NCI-H226 (cell line): ENCODE results near the gene B3GAT2.
A peak's percentile ranks its signal among the peaks of the same experiment; 100 is the strongest.
"Not testable (repeated sequence)": the region's sequence is repeated elsewhere in the genome, so short reads cannot be mapped to it uniquely, and the experiment has no call there.

Experiments
- DNase-seq: peaks from one replicate; pipeline ENCODE4 v3.0.0-alpha.2; 2015

B3GAT2 gene, protein sequence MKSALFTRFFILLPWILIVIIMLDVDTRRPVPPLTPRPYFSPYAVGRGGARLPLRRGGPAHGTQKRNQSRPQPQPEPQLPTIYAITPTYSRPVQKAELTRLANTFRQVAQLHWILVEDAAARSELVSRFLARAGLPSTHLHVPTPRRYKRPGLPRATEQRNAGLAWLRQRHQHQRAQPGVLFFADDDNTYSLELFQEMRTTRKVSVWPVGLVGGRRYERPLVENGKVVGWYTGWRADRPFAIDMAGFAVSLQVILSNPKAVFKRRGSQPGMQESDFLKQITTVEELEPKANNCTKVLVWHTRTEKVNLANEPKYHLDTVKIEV

DNA sequence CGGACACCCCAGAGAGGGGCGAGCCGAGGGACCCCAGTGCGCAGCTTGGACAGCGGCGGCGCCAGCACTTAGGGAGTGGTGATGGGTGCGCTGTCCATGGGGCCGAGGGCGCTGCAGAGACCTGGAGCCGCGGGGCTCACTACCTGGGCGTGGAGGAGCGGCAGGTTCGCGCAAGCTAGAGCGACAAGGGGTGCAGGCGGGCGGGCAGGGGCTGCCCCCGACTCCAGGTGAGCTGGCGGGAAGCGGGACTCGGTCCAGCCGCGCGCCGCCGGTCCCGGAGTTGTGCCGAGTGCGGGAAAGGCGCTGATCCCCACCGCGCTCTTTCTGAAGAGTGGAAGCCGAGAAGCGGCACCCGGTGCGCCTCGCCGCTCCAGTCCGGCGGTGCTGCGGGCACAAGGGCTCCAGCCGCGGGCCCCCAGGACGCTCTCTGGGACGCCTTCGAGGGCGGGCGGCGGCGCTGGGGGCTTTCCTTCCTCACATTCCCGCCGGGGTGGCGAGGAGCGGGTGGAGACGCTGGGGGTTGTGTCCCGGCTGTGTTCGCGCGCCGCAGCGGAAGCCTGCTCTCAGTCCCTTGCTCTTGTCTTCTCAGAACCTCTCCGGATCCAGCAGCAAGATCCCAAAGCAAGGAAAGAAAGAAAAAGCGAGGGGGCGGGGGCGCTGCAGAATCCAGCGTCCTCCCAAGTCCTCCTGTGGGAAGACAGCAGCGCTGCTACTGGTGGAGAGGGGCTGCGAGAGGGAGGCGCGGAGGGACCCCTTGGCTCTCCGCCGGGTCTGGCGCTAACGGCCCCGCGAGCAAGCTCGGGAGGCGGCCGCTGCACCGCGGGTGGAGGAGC is at the start of gene B3GAT2:
B3GAT2 (minus strand) TSS at position 610 of the 833 bp plus-strand sequence. CDS start 631 bp downstream, outside the sequence.
- DNase-seq, result no peak

- DNase-seq, result no peak
These were observed 41.3 kb upstream of the B3GAT2 start for GRCh38 chr6:70998148-70998547.

GRCh38 chr6:70997379-70997778 is 40.5 kb upstream of the B3GAT2 start:
- DNase-seq, result no peak

DNA sequence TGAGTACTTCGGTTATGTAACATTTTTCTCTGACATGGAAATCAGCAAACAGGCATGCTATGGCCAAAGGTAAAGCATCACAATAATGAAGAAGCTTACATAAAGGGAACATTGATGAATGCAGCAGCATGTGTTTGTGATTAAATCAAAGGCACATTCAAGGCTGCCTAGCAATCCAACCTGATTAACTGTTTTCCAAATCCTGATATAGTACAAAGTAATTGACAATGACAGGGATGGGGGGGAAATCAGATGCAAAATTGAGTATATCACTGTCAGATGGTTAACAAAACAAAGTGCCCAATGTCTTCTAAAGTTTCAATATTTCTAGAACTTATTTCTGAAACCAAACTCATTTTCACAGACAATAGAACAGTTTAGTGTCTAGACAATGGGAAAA is 39.2 kb upstream of the B3GAT2 start:
- no peak for DNase-seq

DNA sequence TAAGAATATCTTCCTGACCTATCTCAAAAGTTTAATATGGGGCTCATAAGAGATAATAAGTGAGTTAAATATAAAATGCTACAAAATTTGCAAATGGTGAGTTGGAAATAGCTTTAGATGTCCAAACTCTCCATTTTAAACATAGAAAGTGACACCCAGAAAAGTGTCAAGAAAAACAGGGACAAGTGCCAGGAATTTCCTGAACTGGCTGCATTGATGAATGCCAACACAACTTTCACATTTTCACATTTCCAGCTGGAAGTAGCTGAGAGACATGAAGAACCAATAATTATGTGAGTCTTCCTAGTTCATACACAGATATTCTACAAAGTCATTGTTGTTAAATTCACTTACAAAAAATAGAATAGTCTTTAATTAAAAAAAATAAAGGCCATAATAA is 38.6 kb upstream of the B3GAT2 start:
- DNase-seq, result no peak

GRCh38 chr6:70991253-70991652 is 34.4 kb upstream of the B3GAT2 start:
- DNase-seq, result no peak

DNA sequence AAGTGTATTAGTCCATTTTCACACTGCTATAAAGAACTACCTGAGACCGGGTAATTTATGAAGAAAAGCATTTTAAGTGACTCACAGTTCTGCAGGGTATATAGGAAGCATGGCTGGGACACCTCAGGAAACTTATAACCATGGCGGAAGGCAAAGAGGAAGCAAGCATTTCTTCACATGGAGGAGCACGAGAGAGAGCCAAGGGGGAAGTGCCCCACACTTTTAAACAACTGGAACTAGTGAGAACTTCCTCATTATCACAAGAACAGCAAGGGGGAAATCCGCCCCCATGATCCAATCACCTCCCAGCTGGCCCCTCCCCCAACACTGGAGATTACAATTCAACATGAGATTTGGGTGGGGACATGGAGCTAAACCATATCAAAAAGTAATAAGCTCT is 28.3 kb upstream of the B3GAT2 start:
- no peak for DNase-seq

- DNase-seq, result no peak
These were observed 25.9 kb upstream of the B3GAT2 start for GRCh38 chr6:70982747-70983146.

DNA sequence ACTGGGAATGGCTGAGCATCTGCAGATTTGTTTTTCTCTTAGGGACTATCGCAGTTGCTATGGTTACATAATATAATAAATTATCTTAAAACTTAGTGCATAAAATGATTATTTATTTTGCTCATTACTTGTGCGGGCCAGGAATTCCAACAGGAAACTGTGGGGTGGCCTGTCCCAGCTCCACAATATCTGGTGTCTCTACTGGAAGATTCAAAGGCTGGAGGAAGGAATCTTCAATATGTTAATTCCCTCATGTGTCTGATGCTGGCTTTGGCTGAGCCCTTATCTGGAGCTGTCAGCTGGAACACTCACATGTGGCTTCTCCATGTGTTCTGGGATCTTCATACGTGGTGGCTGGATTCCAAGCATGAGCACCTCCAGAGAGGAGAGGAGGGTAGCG is 23.9 kb upstream of the B3GAT2 start:
- DNase-seq, result no peak

- DNase-seq, result peak; percentile 38
These were observed 16.7 kb upstream of the B3GAT2 start for GRCh38 chr6:70973604-70974003.

DNA sequence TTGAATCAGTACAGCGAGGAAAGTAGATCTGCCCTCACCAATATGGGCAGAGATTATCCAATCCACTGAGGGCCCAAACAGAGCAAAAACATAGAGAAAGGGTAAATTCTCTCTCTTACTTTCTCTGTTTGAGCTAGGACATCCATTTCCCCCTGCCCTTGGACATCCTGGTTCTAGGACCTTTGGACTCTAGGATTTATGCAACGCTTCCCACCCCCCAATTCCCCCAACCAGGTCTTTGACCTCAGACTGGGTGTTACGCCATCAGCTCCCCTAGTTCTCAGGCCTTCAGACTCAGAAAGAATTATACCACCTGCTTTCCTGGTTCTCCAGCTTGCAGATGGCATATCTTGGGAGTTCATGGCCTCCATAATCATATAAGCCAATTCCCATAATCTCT is 10.2 kb upstream of the B3GAT2 start:
- no peak for DNase-seq

DNA sequence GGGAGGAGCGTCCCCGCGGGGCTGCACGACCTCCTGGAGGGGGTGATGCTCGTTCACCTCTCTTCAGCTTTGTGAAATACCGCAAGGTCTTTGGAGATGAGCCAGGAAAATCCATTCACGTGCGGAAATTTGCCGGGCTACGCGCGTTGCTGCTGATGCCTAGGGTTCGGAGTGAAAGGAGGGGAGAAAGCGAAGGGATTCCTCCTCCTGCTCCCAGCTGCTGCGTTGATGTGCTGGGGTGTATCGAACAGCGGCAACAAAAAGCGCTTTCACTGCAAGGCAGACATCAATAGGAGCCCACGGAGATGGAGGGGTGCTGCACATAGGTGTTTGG is 391 bp upstream of the B3GAT2 start:
- DNase-seq, result no peak

GRCh38 chr6:70956191-70956450 is 739 bp downstream of the B3GAT2 start:
- DNase-seq, result no peak

DNA sequence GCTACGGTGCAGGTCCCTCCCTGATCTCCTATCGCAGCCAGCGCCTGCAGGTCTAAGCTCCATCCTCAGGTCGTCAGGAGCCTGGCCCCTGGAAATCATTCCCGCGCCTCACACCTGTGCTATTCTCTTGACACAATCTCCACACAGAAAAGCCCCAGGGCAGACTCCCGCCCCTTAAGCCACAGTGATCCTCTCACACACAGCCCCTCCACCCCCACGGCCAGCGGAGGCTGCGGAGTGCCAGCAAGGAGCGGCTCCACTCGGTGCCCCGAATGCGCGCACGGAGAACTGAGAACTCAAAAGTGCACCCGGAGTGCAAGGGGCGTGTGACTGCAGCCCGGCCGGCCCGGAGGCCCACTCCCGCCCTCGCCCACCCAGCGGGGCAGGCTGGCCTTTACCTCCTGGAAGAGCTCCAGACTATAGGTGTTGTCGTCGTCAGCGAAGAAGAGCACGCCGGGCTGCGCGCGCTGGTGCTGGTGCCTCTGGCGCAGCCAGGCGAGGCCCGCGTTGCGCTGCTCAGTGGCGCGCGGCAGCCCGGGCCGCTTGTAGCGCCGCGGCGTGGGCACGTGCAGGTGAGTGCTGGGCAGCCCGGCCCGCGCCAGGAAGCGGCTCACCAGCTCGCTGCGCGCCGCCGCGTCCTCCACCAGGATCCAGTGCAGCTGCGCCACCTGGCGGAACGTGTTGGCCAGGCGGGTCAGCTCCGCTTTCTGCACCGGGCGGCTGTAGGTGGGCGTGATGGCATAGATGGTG is 1.2 kb downstream of the B3GAT2 start:
- peak; percentile 65 for DNase-seq

- DNase-seq, result no peak
These were observed 2.1 kb downstream of the B3GAT2 start for GRCh38 chr6:70954750-70955149.

GRCh38 chr6:70954176-70954575 is 2.7 kb downstream of the B3GAT2 start:
- DNase-seq, result no peak

DNA sequence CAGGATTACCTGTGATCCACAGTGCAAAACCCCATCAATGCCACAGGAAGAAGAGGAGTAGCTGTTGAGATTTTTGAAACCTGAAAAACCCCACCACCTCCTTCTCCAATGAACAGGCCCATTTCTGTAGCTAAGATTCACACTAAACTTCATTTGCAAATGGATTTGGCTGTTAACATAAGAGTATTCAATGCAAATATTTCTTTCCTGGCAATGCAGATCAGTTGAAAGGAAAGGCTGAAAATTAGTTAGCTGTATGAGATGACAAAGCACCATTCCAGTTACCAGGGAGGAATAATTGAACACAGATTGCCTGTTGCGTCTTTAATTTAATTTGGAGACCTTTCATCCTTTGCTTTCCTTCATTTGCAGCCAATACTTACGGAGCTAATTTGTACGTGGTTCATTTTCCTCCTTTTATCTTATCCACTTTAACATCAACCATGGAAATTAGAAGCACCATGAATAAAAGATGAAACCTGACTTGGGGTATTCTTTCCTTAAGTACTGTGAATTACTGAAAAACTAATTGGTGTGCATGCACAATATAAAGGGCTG is 4.2 kb downstream of the B3GAT2 start:
- DNase-seq, result no peak

- DNase-seq, result not testable (repeated sequence)
These were observed 12.5 kb downstream of the B3GAT2 start for GRCh38 chr6:70944321-70944720.

GRCh38 chr6:70933853-70934252 is 23.0 kb downstream of the B3GAT2 start:
- no peak for DNase-seq

DNA sequence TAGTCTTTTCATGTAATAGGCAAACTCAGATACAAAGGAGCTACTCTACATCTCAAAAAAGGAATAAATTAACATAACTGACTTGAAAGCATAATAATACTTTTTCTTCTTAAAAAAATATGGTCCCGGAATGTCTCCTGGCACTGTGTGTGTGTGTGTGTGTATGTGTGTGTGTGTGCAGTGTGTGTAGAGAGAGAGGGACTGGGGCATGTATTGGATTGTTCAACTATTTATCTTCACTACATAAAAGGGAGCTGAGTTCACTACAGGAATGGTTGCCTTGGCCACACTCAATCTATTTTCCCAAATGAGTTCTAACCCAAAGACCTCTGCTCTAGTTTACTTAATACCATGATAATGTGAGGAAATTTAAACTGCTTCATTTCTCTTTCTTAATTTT is 51.1 kb downstream of the B3GAT2 start:
- no peak for DNase-seq

DNA sequence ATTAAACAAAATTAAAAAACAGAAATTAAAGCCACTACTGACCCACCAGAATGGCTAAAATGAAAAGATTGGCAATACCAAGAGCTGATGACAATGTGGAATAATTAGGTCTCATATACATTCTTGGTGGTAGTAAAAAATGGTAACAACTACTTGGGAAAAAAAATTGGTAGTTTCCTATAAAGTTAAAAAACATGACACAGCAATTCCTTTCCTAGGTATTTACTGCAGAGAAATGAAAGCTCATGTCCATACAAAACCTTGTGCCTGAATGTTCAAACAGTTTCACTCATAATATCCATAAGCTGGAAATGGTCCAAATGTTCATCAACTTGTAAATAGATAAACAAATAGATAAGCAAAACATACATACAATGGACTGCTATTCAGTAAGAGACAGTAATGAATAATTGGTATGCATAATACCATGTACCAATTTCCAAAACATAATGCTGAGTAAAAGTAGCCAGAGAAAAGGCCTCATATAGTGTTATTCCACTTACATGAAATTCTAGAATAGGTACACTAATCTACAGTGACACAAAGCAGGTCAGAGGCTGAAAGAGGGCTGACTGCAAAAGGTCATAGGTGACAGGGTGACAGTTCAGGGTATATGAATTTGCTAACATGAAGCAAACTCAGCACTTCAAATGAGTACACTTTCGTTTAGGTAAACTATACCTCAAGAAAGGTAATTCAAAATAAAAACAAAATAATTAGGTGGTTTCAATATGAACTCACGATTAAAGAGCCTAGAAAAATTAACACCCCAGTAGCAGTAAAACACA is 53.0 kb downstream of the B3GAT2 start:
- no peak for DNase-seq

- DNase-seq, result no peak
These were observed 55.5 kb downstream of the B3GAT2 start for GRCh38 chr6:70901324-70901723.

GRCh38 chr6:70900047-70900446 is 56.8 kb downstream of the B3GAT2 start:
- DNase-seq, result no peak
